Activated T-helper 9 cell treated with anti-CD3 and anti-CD28 coated beads, Interleukin-2, amount 50 U/mL, for 16 hours (primary cell): ENCODE results near the gene AGPAT1.
A peak's percentile ranks its signal among the peaks of the same experiment; 100 is the strongest.
"Not testable (repeated sequence)": the region's sequence is repeated elsewhere in the genome, so short reads cannot be mapped to it uniquely, and the experiment has no call there.

Source experiments
- DNase-seq: peaks from one replicate; pipeline ENCODE4 v3.0.0-alpha.2; 2020; ENCODE audit warnings: low read depth

Gene AGPAT1

GRCh38 chr6:32186151-32186840, 10.4 kb upstream of the AGPAT1 start:
- not testable (repeated sequence) for DNase-seq

- peak; percentile 55 for DNase-seq
Measured at GRCh38 chr6:32185681-32186131, 9.8 kb upstream of the AGPAT1 start.

- no peak for DNase-seq
Measured at GRCh38 chr6:32184084-32184640, 8.3 kb upstream of the AGPAT1 start, which contains the start of gene AGER. TSS of gene AGER (minus strand) at chr6:32184253. CDS start at chr6:32184222, 31 bp downstream.

- DNase-seq, result no peak
Measured at GRCh38 chr6:32183483-32184083, 7.7 kb upstream of the AGPAT1 start.

GRCh38 chr6:32183030-32183429, 7.1 kb upstream of the AGPAT1 start:
- no peak for DNase-seq

GRCh38 chr6:32182555-32182981, 6.7 kb upstream of the AGPAT1 start:
- no peak for DNase-seq

GRCh38 chr6:32181915-32182529, 6.1 kb upstream of the AGPAT1 start:
- no peak for DNase-seq

- no peak for DNase-seq
Measured at GRCh38 chr6:32181148-32181702, 5.3 kb upstream of the AGPAT1 start.

GRCh38 chr6:32179766-32180405, 4.0 kb upstream of the AGPAT1 start:
- DNase-seq, result no peak

- no peak for DNase-seq
Measured at GRCh38 chr6:32178547-32179440, 2.9 kb upstream of the AGPAT1 start.

GRCh38 chr6:32177788-32178546, 2.1 kb upstream of the AGPAT1 start, which contains the start of gene RNF5:
TSS of gene RNF5 (plus strand) at chr6:32178405. CDS start at chr6:32178512, 107 bp downstream.
- peak; percentile 86 for DNase-seq

GRCh38 chr6:32177183-32177787, 1.4 kb upstream of the AGPAT1 start:
- DNase-seq, result no peak

- no peak for DNase-seq
Measured at GRCh38 chr6:32176476-32177182, 745 bp upstream of the AGPAT1 start.

GRCh38 chr6:32175322-32175710, 568 bp downstream of the AGPAT1 start:
- DNase-seq, result no peak

GRCh38 chr6:32174416-32174815, 1.5 kb downstream of the AGPAT1 start:
- no peak for DNase-seq

- DNase-seq, result no peak
Measured at GRCh38 chr6:32173051-32173727, 2.7 kb downstream of the AGPAT1 start.

- DNase-seq, result no peak
Measured at GRCh38 chr6:32171234-32171633, 4.7 kb downstream of the AGPAT1 start.

- no peak for DNase-seq
Measured at GRCh38 chr6:32170294-32170693, 5.6 kb downstream of the AGPAT1 start.
